ENCODE measurements around the gene ABCG4. TPM values are rescaled to one million over a fixed set of nuclear protein-coding genes. Genes with fewer than 3 reads are reported as not detected.

The ABCG4 gene
- total and polyA plus RNA-seq, 2 experiments from 2014 or later: 0.58 to 1.0 TPM

DNA sequence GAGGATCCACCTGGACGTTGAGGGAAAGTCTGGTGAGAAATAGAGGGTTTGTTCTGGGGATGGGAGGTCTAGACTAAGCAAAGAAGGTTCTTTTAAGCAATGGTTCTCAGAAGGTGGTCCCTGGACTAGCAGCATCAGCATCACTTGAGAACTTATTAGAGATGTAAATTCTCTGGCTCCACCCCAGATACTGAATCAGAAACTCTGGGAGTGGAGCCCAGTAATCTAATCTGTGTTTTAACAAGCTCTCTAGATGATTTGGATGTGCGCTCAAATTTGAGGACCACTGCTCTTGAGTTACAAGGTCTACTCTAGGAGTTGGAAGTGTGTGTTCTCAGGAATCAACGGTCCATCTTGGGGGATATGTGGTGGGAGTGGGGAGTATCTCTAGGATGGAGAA lies 3.3 kb upstream of the ABCG4 start:
- Histone ChIP-seq H3K27me3 (ENCODE audit: insufficient read depth) (peaks cover 51% of the 10 kb centered on the region), H4K20me1 (replicated peaks; ENCODE audit: insufficient read depth) (no peaks in the 10 kb centered on the region), H3K4me2 (no peak overlapping the region), H3K36me3 (ENCODE audit: insufficient read depth) (no peaks in the 10 kb centered on the region), H3K9me2 (ENCODE audit: insufficient read depth) (no peaks in the 10 kb centered on the region), H3K4me3 (no peak overlapping the region), H2AFZ (peak overlapping the region; percentile 96; the same call in 1 of the 2 replicates), H3K27ac (ENCODE audit: low read depth) (no peak overlapping the region), H3K79me2 (replicated peaks; ENCODE audit: insufficient read depth) (no peaks in the 10 kb centered on the region), H3K4me1 (ENCODE audit: insufficient read depth) (peaks cover 15% of the 10 kb centered on the region), H3F3A (replicated peaks; ENCODE audit: low read depth) (0 out of 2 replicates have a peak, but pooled peaks cover 14% of the 10 kb centered on the region)
- DNase-seq (ENCODE audit: low spot score) (no peak), ATAC-seq (no peak)
- Mint-ChIP-seq H3K36me3 (ENCODE audit: low read depth) (no peaks in the 10 kb centered on the region), H3K4me3 (no peak overlapping the region; the same call in 2 of the 3 replicates), H3K4me1 (peaks cover 24% of the 10 kb centered on the region), H3K27me3 (ENCODE audit: insufficient read depth, low read depth, poor library complexity) (peaks cover 38% of the 10 kb centered on the region), H3K27ac (no peak overlapping the region), H3K9me3 (no peaks in the 10 kb centered on the region)
- no peak for TF ChIP-seq EZH2phosphoT487 (IDR thresholded peaks at IDR 0.05; ENCODE audit: unreplicated experiment)
- no peak for TF ChIP-seq CTCF (conservative IDR thresholded peaks at IDR 0.05; ENCODE audit: low read depth in 2 of 2)
- no peak for TF ChIP-seq ZNF114 (CRISPR knock-in tag; IDR thresholded peaks at IDR 0.05)
- no peak for TF ChIP-seq REST (IDR thresholded peaks at IDR 0.05; ENCODE audit: unreplicated experiment)
- TF ChIP-seq POLR2AphosphoS5 (IDR thresholded peaks at IDR 0.05; ENCODE audit: low read depth): no peak
- TF ChIP-seq, protein P1, sequence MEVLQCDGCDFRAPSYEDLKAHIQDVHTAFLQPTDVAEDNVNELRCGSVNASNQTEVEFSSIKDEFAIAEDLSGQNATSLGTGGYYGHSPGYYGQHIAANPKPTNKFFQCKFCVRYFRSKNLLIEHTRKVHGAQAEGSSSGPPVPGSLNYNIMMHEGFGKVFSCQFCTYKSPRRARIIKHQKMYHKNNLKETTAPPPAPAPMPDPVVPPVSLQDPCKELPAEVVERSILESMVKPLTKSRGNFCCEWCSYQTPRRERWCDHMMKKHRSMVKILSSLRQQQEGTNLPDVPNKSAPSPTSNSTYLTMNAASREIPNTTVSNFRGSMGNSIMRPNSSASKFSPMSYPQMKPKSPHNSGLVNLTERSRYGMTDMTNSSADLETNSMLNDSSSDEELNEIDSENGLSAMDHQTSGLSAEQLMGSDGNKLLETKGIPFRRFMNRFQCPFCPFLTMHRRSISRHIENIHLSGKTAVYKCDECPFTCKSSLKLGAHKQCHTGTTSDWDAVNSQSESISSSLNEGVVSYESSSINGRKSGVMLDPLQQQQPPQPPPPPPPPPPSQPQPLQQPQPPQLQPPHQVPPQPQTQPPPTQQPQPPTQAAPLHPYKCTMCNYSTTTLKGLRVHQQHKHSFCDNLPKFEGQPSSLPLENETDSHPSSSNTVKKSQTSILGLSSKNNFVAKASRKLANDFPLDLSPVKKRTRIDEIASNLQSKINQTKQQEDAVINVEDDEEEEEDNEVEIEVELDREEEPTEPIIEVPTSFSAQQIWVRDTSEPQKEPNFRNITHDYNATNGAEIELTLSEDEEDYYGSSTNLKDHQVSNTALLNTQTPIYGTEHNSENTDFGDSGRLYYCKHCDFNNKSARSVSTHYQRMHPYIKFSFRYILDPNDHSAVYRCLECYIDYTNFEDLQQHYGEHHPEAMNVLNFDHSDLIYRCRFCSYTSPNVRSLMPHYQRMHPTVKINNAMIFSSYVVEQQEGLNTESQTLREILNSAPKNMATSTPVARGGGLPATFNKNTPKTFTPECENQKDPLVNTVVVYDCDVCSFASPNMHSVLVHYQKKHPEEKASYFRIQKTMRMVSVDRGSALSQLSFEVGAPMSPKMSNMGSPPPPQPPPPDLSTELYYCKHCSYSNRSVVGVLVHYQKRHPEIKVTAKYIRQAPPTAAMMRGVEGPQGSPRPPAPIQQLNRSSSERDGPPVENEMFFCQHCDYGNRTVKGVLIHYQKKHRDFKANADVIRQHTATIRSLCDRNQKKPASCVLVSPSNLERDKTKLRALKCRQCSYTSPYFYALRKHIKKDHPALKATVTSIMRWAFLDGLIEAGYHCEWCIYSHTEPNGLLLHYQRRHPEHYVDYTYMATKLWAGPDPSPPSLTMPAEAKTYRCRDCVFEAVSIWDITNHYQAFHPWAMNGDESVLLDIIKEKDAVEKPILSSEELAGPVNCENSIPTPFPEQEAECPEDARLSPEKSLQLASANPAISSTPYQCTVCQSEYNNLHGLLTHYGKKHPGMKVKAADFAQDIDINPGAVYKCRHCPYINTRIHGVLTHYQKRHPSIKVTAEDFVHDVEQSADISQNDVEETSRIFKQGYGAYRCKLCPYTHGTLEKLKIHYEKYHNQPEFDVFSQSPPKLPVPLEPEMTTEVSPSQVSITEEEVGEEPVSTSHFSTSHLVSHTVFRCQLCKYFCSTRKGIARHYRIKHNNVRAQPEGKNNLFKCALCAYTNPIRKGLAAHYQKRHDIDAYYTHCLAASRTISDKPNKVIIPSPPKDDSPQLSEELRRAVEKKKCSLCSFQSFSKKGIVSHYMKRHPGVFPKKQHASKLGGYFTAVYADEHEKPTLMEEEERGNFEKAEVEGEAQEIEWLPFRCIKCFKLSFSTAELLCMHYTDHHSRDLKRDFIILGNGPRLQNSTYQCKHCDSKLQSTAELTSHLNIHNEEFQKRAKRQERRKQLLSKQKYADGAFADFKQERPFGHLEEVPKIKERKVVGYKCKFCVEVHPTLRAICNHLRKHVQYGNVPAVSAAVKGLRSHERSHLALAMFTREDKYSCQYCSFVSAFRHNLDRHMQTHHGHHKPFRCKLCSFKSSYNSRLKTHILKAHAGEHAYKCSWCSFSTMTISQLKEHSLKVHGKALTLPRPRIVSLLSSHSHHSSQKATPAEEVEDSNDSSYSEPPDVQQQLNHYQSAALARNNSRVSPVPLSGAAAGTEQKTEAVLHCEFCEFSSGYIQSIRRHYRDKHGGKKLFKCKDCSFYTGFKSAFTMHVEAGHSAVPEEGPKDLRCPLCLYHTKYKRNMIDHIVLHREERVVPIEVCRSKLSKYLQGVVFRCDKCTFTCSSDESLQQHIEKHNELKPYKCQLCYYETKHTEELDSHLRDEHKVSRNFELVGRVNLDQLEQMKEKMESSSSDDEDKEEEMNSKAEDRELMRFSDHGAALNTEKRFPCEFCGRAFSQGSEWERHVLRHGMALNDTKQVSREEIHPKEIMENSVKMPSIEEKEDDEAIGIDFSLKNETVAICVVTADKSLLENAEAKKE (CRISPR knock-in tag; IDR thresholded peaks at IDR 0.05): no peak
- no peak for TF ChIP-seq CREB1 (CRISPR knock-in tag; IDR thresholded peaks at IDR 0.05; ENCODE audit: low read depth)
- TF ChIP-seq ETS1 (IDR thresholded peaks at IDR 0.05): no peak
- no peak for TF ChIP-seq STAT1 (IDR thresholded peaks at IDR 0.05; ENCODE audit: unreplicated experiment)
- no peak for TF ChIP-seq JUNB (IDR thresholded peaks at IDR 0.05; ENCODE audit: unreplicated experiment)
- no peak for TF ChIP-seq EZH2 (IDR thresholded peaks at IDR 0.05; ENCODE audit: low read depth, unreplicated experiment)
- no peak for TF ChIP-seq ZNF331 (CRISPR knock-in tag; IDR thresholded peaks at IDR 0.05; ENCODE audit: low read depth)
- no peak for TF ChIP-seq NANOG (IDR thresholded peaks at IDR 0.05; ENCODE audit: borderline replicate concordance)

All from GM23338 (cell line).